GM18517 (cell line): ENCODE data around the gene SLC26A11.

Source experiments
- ATAC-seq: cut with Tn5 transposase; IDR thresholded peaks from one replicate; pipeline ENCODE4 v1.9.1; 2021; ENCODE audit warnings: mild to moderate bottlenecking, moderate library complexity; ENCODE audit not compliant: unreplicated experiment

SLC26A11 gene

GRCh38 chr17:80277751-80278671 is 57.8 kb downstream of the SLC26A11 start:
- ATAC-seq: no peak

- ATAC-seq: no peak
Measured at GRCh38 chr17:80279895-80280294, 59.7 kb downstream of the SLC26A11 start.

- ATAC-seq: no peak
Measured at GRCh38 chr17:80281516-80281915, 61.3 kb downstream of the SLC26A11 start.

GRCh38 chr17:80283116-80283852 is 63.1 kb downstream of the SLC26A11 start:
- ATAC-seq: no peak

GRCh38 chr17:80284631-80285030 is 64.4 kb downstream of the SLC26A11 start:
- ATAC-seq: no peak

DNA sequence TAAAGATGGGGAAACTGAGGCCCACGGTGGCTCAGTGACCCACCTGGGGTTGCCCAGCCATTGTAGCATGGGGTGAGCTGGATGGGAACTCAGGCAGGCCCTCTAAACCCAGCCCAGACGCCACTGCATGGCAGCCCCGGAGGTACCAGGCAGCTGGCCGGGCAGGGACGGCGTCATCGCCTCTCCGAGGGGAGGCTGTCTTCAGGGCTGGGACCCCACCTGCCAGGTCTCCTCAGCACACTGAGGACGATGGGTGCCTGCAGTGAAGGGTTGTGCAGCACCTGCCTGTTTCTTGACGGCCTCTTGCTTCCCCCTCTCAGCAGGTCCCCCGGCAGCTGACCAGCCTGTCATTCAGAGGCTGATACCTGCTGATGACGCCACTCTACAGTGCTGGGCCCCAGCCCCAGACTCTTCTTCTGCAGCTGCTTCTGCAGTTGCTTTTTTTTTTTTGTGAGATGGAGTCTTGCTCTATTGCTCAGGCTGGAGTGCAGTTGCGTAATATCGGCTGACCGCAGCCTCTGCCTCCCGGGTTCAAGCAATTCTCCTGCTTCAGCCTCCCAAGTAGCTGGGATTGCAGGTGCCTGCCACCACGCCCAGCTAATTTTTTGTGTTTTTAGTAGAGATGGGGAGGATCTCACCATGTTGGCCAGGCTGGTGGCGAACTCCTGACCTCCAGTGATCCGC is 65.2 kb downstream of the SLC26A11 start:
- no peak for ATAC-seq

GRCh38 chr17:80286638-80286960 is 66.4 kb downstream of the SLC26A11 start:
- ATAC-seq: no peak

GRCh38 chr17:80287038-80287437 is 66.8 kb downstream of the SLC26A11 start:
- ATAC-seq: no peak

DNA sequence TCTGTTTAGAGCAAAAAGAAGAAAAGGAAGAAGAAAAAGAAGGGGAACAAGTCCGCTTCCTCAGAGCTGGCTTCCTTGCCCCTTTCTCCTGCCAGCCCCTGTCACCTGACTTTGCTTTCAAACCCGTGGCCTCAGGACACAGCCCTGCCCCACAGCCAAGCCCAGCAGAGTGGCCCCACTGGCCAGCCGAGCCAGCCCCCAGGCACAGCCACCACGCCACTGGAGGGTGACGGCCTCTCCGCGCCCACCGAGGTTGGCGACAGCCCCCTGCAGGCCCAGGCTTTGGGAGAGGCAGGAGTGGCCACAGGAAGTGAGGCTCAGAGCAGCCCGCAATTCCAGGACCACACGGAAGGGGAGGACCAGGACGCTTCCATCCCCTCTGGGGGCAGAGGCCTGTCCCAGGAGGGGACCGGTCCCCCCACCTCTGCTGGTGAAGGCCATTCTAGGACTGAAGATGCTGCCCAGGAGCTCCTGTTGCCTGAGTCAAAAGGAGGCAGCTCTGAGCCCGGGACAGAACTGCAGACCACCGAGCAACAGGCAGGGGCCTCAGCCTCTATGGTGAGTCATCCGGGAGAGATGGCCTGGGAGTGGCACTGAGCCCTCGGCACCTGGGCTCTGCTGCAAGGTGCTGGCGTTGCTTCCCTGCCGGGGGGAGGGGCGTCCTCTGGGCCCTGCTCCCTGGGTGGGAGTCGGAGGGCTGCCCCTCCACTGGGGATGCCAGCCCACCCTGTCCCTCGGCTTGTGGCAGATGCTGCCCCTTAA is 67.8 kb downstream of the SLC26A11 start:
- no peak for ATAC-seq

DNA sequence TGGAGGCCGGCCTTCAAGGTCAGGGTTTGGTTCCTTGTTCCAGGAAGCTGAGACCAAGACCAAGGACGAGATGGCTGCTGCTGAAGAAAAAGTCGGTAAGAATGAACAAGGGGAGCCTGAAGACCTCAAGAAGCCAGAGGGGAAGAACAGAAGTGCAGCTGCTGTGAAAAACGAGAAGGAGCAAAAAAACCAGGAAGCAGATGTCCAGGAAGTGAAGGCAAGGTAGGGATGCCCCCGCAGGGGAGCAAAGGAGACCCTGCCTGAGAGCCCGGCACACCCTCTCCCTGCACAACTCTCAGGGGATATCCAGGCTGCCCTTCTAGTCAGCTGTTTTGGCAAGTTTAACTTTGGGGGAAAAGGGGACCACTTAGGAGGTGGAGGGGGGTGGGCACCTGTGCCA is 69.4 kb downstream of the SLC26A11 start:
- ATAC-seq: no peak

GRCh38 chr17:80290156-80290555 is 69.9 kb downstream of the SLC26A11 start:
- ATAC-seq: no peak

- ATAC-seq: no peak
Measured at GRCh38 chr17:80291260-80291659, 71.0 kb downstream of the SLC26A11 start.

DNA sequence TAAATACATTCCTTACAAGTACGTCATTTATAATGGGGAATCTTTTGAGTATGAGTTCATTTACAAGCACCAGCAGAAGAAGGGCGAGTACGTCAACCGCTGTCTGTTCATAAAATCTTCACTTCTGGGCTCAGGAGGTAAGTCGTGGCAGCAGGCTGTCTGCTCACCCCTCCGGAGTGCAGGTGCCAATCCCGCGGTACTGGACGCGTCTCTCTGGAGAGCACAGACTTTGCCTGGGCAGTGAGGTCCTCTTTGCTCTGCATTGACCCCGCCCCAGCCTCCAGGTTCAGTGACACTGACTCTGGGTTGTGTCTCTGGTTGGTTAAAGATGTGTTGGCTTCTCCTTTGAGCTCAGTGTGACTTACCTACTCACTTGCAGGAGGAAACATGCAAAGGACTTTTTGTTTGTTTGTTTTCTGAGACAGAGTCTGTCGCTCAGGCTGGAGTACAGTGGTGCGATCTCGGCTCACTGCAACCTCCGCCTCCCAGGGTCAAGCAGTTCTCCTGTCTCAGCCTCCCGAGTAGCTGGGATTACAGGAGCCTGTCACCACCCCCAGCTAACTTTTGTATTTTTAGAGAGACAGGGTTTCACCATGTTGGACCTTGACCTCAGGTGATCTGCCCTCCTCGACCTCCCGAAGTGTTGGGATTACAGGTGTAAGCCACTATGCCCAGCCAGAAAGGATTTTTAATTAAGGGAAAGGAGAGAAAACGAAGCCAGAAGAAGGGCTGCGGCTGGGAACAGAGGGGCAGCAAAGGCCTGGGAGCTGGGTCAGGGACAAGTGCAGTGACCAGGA is 71.7 kb downstream of the SLC26A11 start:
- no peak for ATAC-seq

DNA sequence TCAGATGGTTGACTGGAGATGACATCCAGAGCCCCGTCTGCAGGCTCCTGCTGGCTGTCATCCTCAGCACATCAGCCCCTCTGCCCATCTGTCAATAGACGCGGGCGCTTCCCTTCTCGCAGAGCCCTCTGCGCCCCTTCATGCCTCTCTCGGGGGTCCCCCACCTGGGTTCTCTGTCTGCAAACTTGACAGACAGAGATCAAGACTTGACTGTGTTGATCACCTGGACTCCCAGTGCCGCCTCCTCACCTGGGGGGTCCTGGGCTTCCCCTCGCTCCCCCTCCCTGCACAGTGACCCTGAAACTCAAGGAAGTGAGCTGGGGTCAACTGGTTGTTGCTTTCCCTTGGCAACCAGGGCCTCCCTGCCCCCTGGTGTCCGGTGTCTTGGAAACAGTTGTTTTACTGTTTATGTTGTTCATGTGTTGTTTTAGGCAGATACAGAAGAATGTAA is 72.3 kb downstream of the SLC26A11 start:
- ATAC-seq: no peak

- no peak for ATAC-seq
Measured at GRCh38 chr17:80294210-80294609, 74.0 kb downstream of the SLC26A11 start.

DNA sequence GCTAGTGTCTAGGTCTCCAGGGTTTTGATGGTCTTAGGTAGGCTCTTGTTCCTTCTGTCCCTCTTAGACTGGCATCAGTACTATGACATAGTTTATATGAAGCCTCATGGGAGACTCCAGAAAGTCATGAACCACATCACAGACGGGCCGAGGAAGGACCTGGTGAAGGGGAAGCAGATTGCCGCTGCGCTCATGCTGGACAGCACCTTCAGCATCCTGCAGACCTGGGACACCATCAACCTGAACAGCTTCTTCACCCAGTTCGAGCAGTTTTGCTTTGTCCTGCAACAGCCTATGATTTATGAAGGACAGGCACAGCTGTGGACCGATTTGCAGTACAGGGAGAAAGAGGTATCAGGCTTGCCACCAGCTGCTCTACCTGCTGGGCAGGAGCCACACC is 74.4 kb downstream of the SLC26A11 start:
- no peak for ATAC-seq

DNA sequence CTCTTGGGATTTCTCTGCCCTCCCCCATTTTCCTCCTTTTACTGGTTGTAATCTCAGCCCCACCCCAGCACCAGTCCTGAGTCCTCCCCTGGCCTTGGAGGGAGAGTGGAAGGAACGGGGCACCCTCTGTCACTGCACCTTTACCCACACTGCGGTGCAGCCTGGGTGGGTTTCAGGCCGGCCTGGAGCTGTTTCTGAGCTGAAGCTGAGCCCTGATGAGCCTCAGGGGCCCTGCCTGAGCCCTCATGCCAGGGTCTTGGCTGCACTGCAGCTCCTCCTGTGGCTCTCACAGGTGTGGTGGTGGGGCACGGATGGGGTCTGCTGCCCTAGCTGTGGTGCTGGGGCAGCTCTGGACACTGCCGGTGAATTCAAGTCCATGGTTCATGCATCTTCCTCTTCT is 74.9 kb downstream of the SLC26A11 start:
- ATAC-seq: no peak

DNA sequence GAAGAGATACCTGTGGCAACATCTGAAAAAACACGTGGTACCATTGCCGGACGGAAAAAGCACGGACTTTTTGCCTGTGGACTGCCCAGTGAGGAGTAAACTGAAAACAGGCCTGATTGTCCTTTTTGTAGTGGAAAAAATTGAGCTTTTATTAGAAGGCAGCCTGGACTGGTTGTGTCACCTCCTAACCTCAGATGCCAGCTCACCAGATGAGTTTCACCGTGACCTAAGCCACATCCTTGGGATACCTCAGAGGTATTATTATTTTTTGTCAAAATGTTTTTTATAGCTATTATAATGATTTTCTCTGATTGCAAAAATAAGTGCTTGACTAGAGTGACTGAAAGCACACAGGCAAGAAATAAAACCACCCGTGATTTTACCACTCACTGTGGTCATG is 75.3 kb downstream of the SLC26A11 start:
- ATAC-seq: no peak

GRCh38 chr17:80296221-80296620 is 76.0 kb downstream of the SLC26A11 start:
- ATAC-seq: no peak

DNA sequence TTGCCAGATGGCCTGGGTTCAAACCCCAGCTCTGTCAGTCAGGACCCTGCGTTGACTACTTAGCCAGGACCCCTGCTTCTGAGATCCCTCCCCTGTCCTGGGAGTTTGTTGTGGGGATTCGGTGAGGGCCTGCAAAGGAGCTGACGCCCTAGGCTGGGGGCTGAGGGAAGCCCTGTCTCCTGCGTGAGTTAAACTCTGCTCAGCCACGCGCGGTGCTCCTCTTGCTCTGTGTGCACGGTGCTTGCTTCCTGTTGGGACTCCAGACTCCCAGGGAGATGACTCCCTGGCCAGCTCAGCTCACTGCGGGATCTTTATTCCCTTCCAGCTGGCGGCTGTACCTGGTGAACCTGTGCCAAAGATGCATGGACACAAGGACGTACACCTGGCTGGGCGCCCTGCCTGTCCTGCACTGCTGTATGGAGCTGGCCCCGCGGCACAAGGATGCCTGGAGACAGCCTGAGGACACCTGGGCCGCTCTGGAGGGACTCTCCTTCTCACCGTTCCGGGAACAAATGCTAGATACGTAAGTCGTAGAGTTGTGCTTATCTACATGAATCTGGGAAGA is 77.9 kb downstream of the SLC26A11 start:
- ATAC-seq: no peak
